IMR-90 (cell line): ENCODE data around the gene TTC7B. TPM values are rescaled to one million over a fixed set of nuclear protein-coding genes. Genes with fewer than 3 reads are reported as not detected.

ENCODE experiments used
- ATAC-seq: fragments of 200-7000 bp; cut with Tn5 transposase; 2 replicates; pipeline ENCODE4 v1.9.1; 2020; ENCODE audit warnings: low read depth, mild to moderate bottlenecking, moderate library complexity
- BruUV-seq: library from RNA; stranded (reverse); fragments of 400-500 nt; replicated peaks from 2 replicates; lab custom pipeline; 2021; lab: Mats Ljungman, UMichigan
- CTCF ChIA-PET: fragments of 300-600 bp; formaldehyde crosslinking; extraction: SDS; loops from one replicate; lab custom pipeline; 2021; ENCODE audit warnings: antibody characterized with exemption; lab: Yijun Ruan, JAX
- POLR2A ChIA-PET: fragments of 300-600 bp; sonication (Branson Sonifier 250); formaldehyde crosslinking; loops from one replicate; lab custom pipeline; 2022; ENCODE audit warnings: antibody characterized with exemption; ENCODE audit not compliant: unreplicated experiment; lab: Charles Lee
- DNase-seq: peaks from one replicate; pipeline ENCODE4 v3.0.0; 2013
- H2AFZ ChIP-seq: replicated peaks from 2 replicates; pipeline ENCODE3; 2013; ENCODE audit warnings: low read length, mild to moderate bottlenecking; ENCODE audit not compliant: poor library complexity
- H2AK5ac ChIP-seq: 2 replicates; pipeline ENCODE4 v1.6.1; 2013; ENCODE audit warnings: low read depth, low read length, inconsistent platforms
- H2AK9ac ChIP-seq: replicated peaks from 2 replicates; pipeline ENCODE3; 2013; ENCODE audit warnings: mild to moderate bottlenecking, low read depth, low read length, moderate library complexity; ENCODE audit not compliant: poor library complexity
- H2BK120ac ChIP-seq: 2 replicates; pipeline ENCODE4 v1.6.1; 2013; ENCODE audit warnings: low read depth, low read length, inconsistent platforms
- H2BK15ac ChIP-seq: 3 replicates; pipeline ENCODE4 v1.6.1; 2013; ENCODE audit warnings: low read depth, low read length, inconsistent platforms
- H2BK20ac ChIP-seq: 2 replicates; pipeline ENCODE4 v1.6.1; 2013; ENCODE audit warnings: low read depth, mild to moderate bottlenecking, inconsistent platforms, low read length, moderate library complexity
- H2BK5ac ChIP-seq: 2 replicates; pipeline ENCODE4 v1.6.1; 2013; ENCODE audit warnings: mild to moderate bottlenecking, low read depth, low read length, inconsistent platforms; ENCODE audit not compliant: poor library complexity, severe bottlenecking
- H3K14ac ChIP-seq: replicated peaks from 2 replicates; pipeline ENCODE4 v1.6.1; 2013; ENCODE audit warnings: low read depth, low read length, inconsistent platforms
- H3K18ac ChIP-seq: 2 replicates; pipeline ENCODE4 v1.6.1; 2013; ENCODE audit warnings: low read depth, low read length, control low read depth
- H3K23ac ChIP-seq: 2 replicates; pipeline ENCODE4 v1.6.1; 2013; ENCODE audit warnings: low read depth, low read length, inconsistent platforms
- H3K27ac ChIP-seq: 2 replicates; pipeline ENCODE4 v1.5.1; 2013; ENCODE audit warnings: mild to moderate bottlenecking, control low read depth, low read length; ENCODE audit not compliant: insufficient read depth
- H3K27me3 ChIP-seq: 2 replicates; pipeline ENCODE4 v1.6.1; 2013; ENCODE audit warnings: low read length; ENCODE audit not compliant: control insufficient read depth, insufficient read depth
- H3K36me3 ChIP-seq: 2 replicates; pipeline ENCODE4 v1.6.1; 2013; ENCODE audit warnings: low read length, mixed read lengths; ENCODE audit not compliant: control insufficient read depth, insufficient read depth
- H3K4ac ChIP-seq: 2 replicates; pipeline ENCODE4 v1.6.1; 2013; ENCODE audit warnings: low read depth, low read length, inconsistent platforms
- H3K4me1 ChIP-seq: 2 replicates; pipeline ENCODE4 v1.6.1; 2013; ENCODE audit warnings: low read length, mixed read lengths; ENCODE audit not compliant: control insufficient read depth, insufficient read depth
- H3K4me2 ChIP-seq: 2 replicates; pipeline ENCODE4 v1.6.1; 2013; ENCODE audit warnings: low read depth, mild to moderate bottlenecking, control low read depth, low read length, moderate library complexity
- H3K4me3 ChIP-seq: 2 replicates; pipeline ENCODE4 v1.5.1; 2013; ENCODE audit warnings: low read depth, mild to moderate bottlenecking, control low read depth, low read length, moderate library complexity; ENCODE audit not compliant: insufficient read depth
- H3K56ac ChIP-seq: 2 replicates; pipeline ENCODE4 v1.6.1; 2013; ENCODE audit warnings: low read length, inconsistent platforms; ENCODE audit not compliant: insufficient read depth; ENCODE audit errors: extremely low read depth
- H3K79me1 ChIP-seq, 2 experiments: 2 replicates each; pipeline ENCODE4 v1.6.1; 2013; ENCODE audit warnings: low read length in 2 of 2, inconsistent platforms in 1 of 2, low read depth in 1 of 2
- H3K9ac ChIP-seq: 2 replicates; pipeline ENCODE4 v1.6.1; 2013; ENCODE audit warnings: low read depth, low read length, control low read depth
- H3K9me1 ChIP-seq: 2 replicates; pipeline ENCODE4 v1.6.1; 2013; ENCODE audit warnings: low read length, inconsistent platforms; ENCODE audit not compliant: insufficient read depth
- H3K9me3 ChIP-seq: 2 replicates; pipeline ENCODE4 v1.6.1; 2013; ENCODE audit warnings: low read length; ENCODE audit not compliant: control insufficient read depth, insufficient read depth
- H4K20me1 ChIP-seq: 2 replicates; pipeline ENCODE4 v1.6.1; 2013; ENCODE audit warnings: low read length, inconsistent platforms; ENCODE audit not compliant: insufficient read depth
- H4K5ac ChIP-seq: 2 replicates; pipeline ENCODE4 v1.6.1; 2013; ENCODE audit warnings: mild to moderate bottlenecking, low read depth, low read length, control low read depth
- H4K8ac ChIP-seq, 2 experiments: 2 replicates each; pipeline ENCODE4 v1.6.1; 2013; ENCODE audit warnings: low read depth in 2 of 2, low read length in 2 of 2, control low read depth in 1 of 2, inconsistent platforms in 1 of 2
- H4K91ac ChIP-seq: 2 replicates; pipeline ENCODE4 v1.6.1; 2013; ENCODE audit warnings: low read depth, low read length, inconsistent platforms; ENCODE audit not compliant: insufficient read depth
- CHD1 ChIP-seq: IDR thresholded peaks from 2 replicates; pipeline ENCODE4 v1.6.1; 2012; ENCODE audit warnings: low read depth, low read length, improper control_type of control experiment
- FOS ChIP-seq: fragments of 150-350 bp; IDR thresholded peaks from 2 replicates; pipeline ENCODE4 v1.6.1; 2016; ENCODE audit warnings: low read depth, low read length
- RAD21 ChIP-seq: IDR thresholded peaks from 2 replicates; pipeline ENCODE4 v1.6.1; 2012; ENCODE audit warnings: low read length, improper control_type of control experiment
- RCOR1 ChIP-seq: IDR thresholded peaks from 2 replicates; pipeline ENCODE4 v1.6.1; 2012; ENCODE audit warnings: mild to moderate bottlenecking, low read length, improper control_type of control experiment; ENCODE audit not compliant: insufficient replicate concordance
- SMC3 ChIP-seq: fragments of 150-350 bp; IDR thresholded peaks from 2 replicates; pipeline ENCODE4 v1.6.1; 2016; ENCODE audit warnings: low read depth, mild to moderate bottlenecking, antibody characterized with exemption, low read length, moderate library complexity
- WGBS, 2 experiments: methylation state at CpG; one replicate each; pipeline versions ENCODE4 v1.1.5 to v1.1.7; 2013; ENCODE audit warnings: missing lambda C conversion rate in 2 of 2; ENCODE audit not compliant: insufficient read length in 1 of 2; ENCODE audit errors: extremely low coverage in 2 of 2; 5-methylcytosine and 5-hydroxymethylcytosine counted together
- dilution Hi-C: fragments of 300-500 bp; cut with HindIII; formaldehyde crosslinking; loops from one replicate; pipeline ENCODE4 v1.14.3; 2018; ENCODE audit warnings: low sequenced_read_pairs; ENCODE audit not compliant: unreplicated experiment
- in situ Hi-C: fragments of 300-500 bp; cut with MboI; formaldehyde crosslinking; loops from 3 replicates; pipeline ENCODE4 v1.14.3; 2019; ENCODE audit warnings: low sequenced_read_pairs, inconsistent platforms, mixed read lengths
- intact Hi-C: fragments of 100-400 bp; cut with micrococcal nuclease; formaldehyde crosslinking; loops from 2 replicates; pipeline ENCODE4 v1.10.0; 2022
- polyA plus RNA-seq, 3 experiments: library from polyadenylated mRNA; depleted of rRNA; stranded (reverse); fragments of >200 nt; gene quantifications; 2 replicates each; pipeline ENCODE4 v1.2.3, GENCODE V29; 2012; ENCODE audit warnings: low replicate concordance in 1 of 3
- total RNA-seq: library from RNA; depleted of rRNA; stranded (reverse); fragments of >200 nt; gene quantifications from 2 replicates; pipeline ENCODE4 v1.2.3, GENCODE V29; 2012

The TTC7B gene
- total and polyA plus RNA-seq, 2 of the 4 experiments (the other 2 are of a cell fraction): 18.1 to 35.3 TPM

GRCh38 chr14:90658541-90658967 lies 157.7 kb downstream of the TTC7B start:
- WGBS, 2 experiments: no CpG with 5 or more reads among the region's 8 CpGs
- Histone ChIP-seq H3K27me3 (no peaks in the 10 kb centered on the region), H3K79me1 (no peaks in the 10 kb centered on the region), H2BK15ac (no peak overlapping the region), H4K20me1 (no peaks in the 10 kb centered on the region), H2BK5ac (no peak overlapping the region), H3K9me3 (no peaks in the 10 kb centered on the region), H3K18ac (no peak overlapping the region), H3K4me3 (no peak overlapping the region), H3K56ac (no peak overlapping the region), H4K5ac (no peak overlapping the region), H3K23ac (no peak overlapping the region), H2AK9ac (peak overlapping the region; percentile 57), H2AFZ (peak overlapping the region; percentile 11), H3K4me2 (no peak overlapping the region), H4K8ac (no peak overlapping the region), H3K9me1 (peaks cover 14% of the 10 kb centered on the region), H3K4me1 (peaks cover 12% of the 10 kb centered on the region), H2AK5ac (peak overlapping the region; percentile 44; the same call in 1 of the 2 replicates), H3K27ac (no peak overlapping the region), H3K9ac (no peak overlapping the region), H3K36me3 (peaks cover 3% of the 10 kb centered on the region; the same call in 1 of the 2 replicates), H3K14ac (no peak overlapping the region; the same call in 1 of the 2 replicates), H3K4ac (no peak overlapping the region), H2BK120ac (no peak overlapping the region), H4K91ac (peak overlapping the region; percentile 35), H2BK20ac (no peak overlapping the region)
- dilution Hi-C loops: no loop called here
- intact Hi-C loops: no loop called here
- in situ Hi-C loops: no loop called here
- BruUV-seq: no TSS peak
- DNase-seq (peak; percentile 85), ATAC-seq (peak; percentile 94)
- ChIA-PET CTCF (no interaction called here), POLR2A (no interaction called here)
- peak; percentile 35; the same call in 1 of the 2 replicates for TF ChIP-seq FOS
- TF ChIP-seq SMC3: 0 out of 2 replicates have a peak, but pooled peaks have one; percentile 20
- TF ChIP-seq CHD1: no peak
- TF ChIP-seq RCOR1: no peak
- no peak for TF ChIP-seq RAD21
